Esophagus muscularis mucosa (tissue), 4 donors: ENCODE data around the gene OGA. TPM values are rescaled to one million over a fixed set of nuclear protein-coding genes. Genes with fewer than 3 reads are reported as not detected.

Experiments
- DNase-seq: peaks from one replicate; pipeline ENCODE4 v3.0.0-alpha.2; 2017; ENCODE audit errors: extremely low spot score
- H3K27ac ChIP-seq, 4 donors: fragments of 200-600 bp; sonication (generic); replicated peaks in 1 of 4; 1 replicate in 3 of 4; 2 replicates in 1 of 4; pipeline ENCODE4 v1.5.1; 2016 to 2019; ENCODE audit warnings: mild to moderate bottlenecking in 1 of 4
- H3K27me3 ChIP-seq, 4 donors: fragments of 200-600 bp; sonication (generic); one replicate each; pipeline versions ENCODE4 v1.5.1 to v1.6.0; 2016 to 2019
- H3K36me3 ChIP-seq, 4 donors: fragments of 200-600 bp; sonication (generic); one replicate each; pipeline ENCODE4 v1.5.1; 2016 to 2019
- H3K4me1 ChIP-seq, 4 donors: fragments of 200-600 bp; sonication (generic); one replicate each; pipeline ENCODE4 v1.5.1; 2016 to 2019
- H3K4me3 ChIP-seq, 4 donors: fragments of 200-600 bp; sonication (generic); 1 replicate in 2 of 4; 2 replicates in 2 of 4; pipeline ENCODE4 v1.5.1; 2016 to 2019; ENCODE audit warnings: mild to moderate bottlenecking in 4 of 4, moderate library complexity in 1 of 4
- H3K9me3 ChIP-seq, 4 donors: fragments of 200-600 bp; sonication (generic); 1 replicate in 3 of 4; 2 replicates in 1 of 4; pipeline ENCODE4 v1.5.1; 2016 to 2019
- CTCF ChIP-seq, 3 experiments: fragments of 200-600 bp in 2 of 3; fragments of 450-650 bp in 1 of 3; sonication (generic) in 2 of 3; IDR thresholded peaks; one replicate each; pipeline ENCODE4 v1.5.1; 2017 to 2019; ENCODE audit warnings: antibody characterized with exemption in 3 of 3, mild to moderate bottlenecking in 2 of 3, moderate library complexity in 1 of 3
- EP300 ChIP-seq: sonication (generic); formaldehyde crosslinking; IDR thresholded peaks from one replicate; pipeline ENCODE4 v1.6.1; 2017; ENCODE audit warnings: antibody characterized with exemption
- POLR2A ChIP-seq: fragments of 450-650 bp; IDR thresholded peaks from one replicate; pipeline ENCODE4 v1.6.1; 2017; ENCODE audit warnings: antibody characterized with exemption, moderate library complexity, mild to moderate bottlenecking, low read depth
- POLR2AphosphoS5 ChIP-seq, 2 donors: sonication (generic); formaldehyde crosslinking; IDR thresholded peaks; one replicate each; pipeline ENCODE4 v1.6.1; 2017; ENCODE audit warnings: antibody characterized with exemption in 2 of 2
- WGBS: methylation state at CpG from one replicate; pipeline ENCODE4 v1.1.5; 2018; 5-methylcytosine and 5-hydroxymethylcytosine counted together
- intact Hi-C: fragments of 100-400 bp; cut with DNase I; formaldehyde crosslinking; loops from one replicate; pipeline ENCODE4 v1.15.1; 2023
- total RNA-seq, 4 donors: library from RNA; depleted of rRNA; stranded (reverse); fragments of >200 nt; gene quantifications; one replicate each; pipeline versions ENCODE4 v1.1.0 to v1.2.1, GENCODE V29; 2016

The OGA gene
- total RNA-seq, 4 donors from 2014 or later, result 85.4 to 131 (median 101) TPM

GRCh38 chr10:101766306-101766705 is 51.9 kb downstream of the OGA start:
- TF ChIP-seq EP300 (no peak), CTCF (IDR thresholded peaks at IDR 0.05) (no peak), POLR2AphosphoS5 (IDR thresholded peaks at IDR 0.05) (no peak), POLR2A (no peak)
- no peaks in the 10 kb centered on the region for H3K36me3 ChIP-seq
- no peak for DNase-seq
- H3K4me3 ChIP-seq, result no peak overlapping the region
- no peaks in the 10 kb centered on the region for H3K9me3 ChIP-seq
- intact Hi-C loops, result no loop called here
- no peaks in the 10 kb centered on the region for H3K4me1 ChIP-seq
- H3K27me3 ChIP-seq, result peaks cover 0 to 68% (median 8%) of the 10 kb centered on the region in 4 donors
- 82% methylated on average over 6 of the region's 6 CpGs for WGBS
- no peak overlapping the region for H3K27ac ChIP-seq

GRCh38 chr10:101763141-101763846 is 55.0 kb downstream of the OGA start:
- Histone ChIP-seq H3K4me1 (no peaks in the 10 kb centered on the region), H3K36me3 (no peaks in the 10 kb centered on the region), H3K27ac (no peak overlapping the region), H3K4me3 (no peak overlapping the region), H3K27me3 (peaks cover 0 to 63% (median 0%) of the 10 kb centered on the region in 4 donors), H3K9me3 (no peaks in the 10 kb centered on the region)
- no peak for DNase-seq
- TF ChIP-seq POLR2AphosphoS5 (IDR thresholded peaks at IDR 0.05) (no peak), POLR2A (no peak), EP300 (no peak), CTCF (IDR thresholded peaks at IDR 0.05) (no peak)
- WGBS, result 72% methylated on average over 7 of the region's 10 CpGs
- intact Hi-C loops, result no loop called here

GRCh38 chr10:101762736-101763135 is 55.5 kb downstream of the OGA start:
- H3K4me1 ChIP-seq, result no peaks in the 10 kb centered on the region
- DNase-seq, result no peak
- intact Hi-C loops, result no loop called here
- peaks cover 0 to 60% (median 0%) of the 10 kb centered on the region in 4 donors for H3K27me3 ChIP-seq
- H3K4me3 ChIP-seq, result no peak overlapping the region
- TF ChIP-seq POLR2A (no peak), EP300 (no peak), CTCF (IDR thresholded peaks at IDR 0.05) (no peak), POLR2AphosphoS5 (IDR thresholded peaks at IDR 0.05) (no peak)
- H3K36me3 ChIP-seq, result no peaks in the 10 kb centered on the region
- WGBS, result 84% methylated on average over 3 of the region's 5 CpGs
- H3K9me3 ChIP-seq, result no peaks in the 10 kb centered on the region
- no peak overlapping the region for H3K27ac ChIP-seq

GRCh38 chr10:101761226-101761625 is 57.0 kb downstream of the OGA start:
- intact Hi-C loops, result no loop called here
- 81% methylated on average over 8 of the region's 9 CpGs for WGBS
- Histone ChIP-seq H3K4me1 (no peaks in the 10 kb centered on the region), H3K36me3 (no peaks in the 10 kb centered on the region), H3K27ac (no peak overlapping the region), H3K27me3 (peaks cover 0 to 57% (median 0%) of the 10 kb centered on the region in 4 donors), H3K9me3 (no peaks in the 10 kb centered on the region), H3K4me3 (no peak overlapping the region)
- no peak for TF ChIP-seq CTCF (IDR thresholded peaks at IDR 0.05)
- DNase-seq, result no peak

GRCh38 chr10:101760510-101760909 is 57.7 kb downstream of the OGA start:
- Histone ChIP-seq H3K4me1 (no peaks in the 10 kb centered on the region), H3K36me3 (no peaks in the 10 kb centered on the region), H3K4me3 (no peak overlapping the region), H3K27me3 (peaks cover 0 to 54% (median 0%) of the 10 kb centered on the region in 4 donors), H3K27ac (no peak overlapping the region), H3K9me3 (no peaks in the 10 kb centered on the region)
- WGBS, result 90% methylated on average over 3 of the region's 3 CpGs
- DNase-seq, result no peak
- intact Hi-C loops, result no loop called here
- TF ChIP-seq POLR2A (no peak), EP300 (no peak), POLR2AphosphoS5 (IDR thresholded peaks at IDR 0.05) (no peak), CTCF (IDR thresholded peaks at IDR 0.05) (no peak)
